GM12873 (cell line): ENCODE data around the gene RASD1.

Experiments used
- TF ChIP-seq, protein P1 (sequence below): IDR thresholded peaks from 2 replicates; pipeline ENCODE4 v1.5.1; 2012; ENCODE audit warnings: low read depth, mild to moderate bottlenecking, moderate library complexity, low read length, control low read depth; ENCODE audit not compliant: insufficient read depth; ENCODE audit errors: missing control alignments

The RASD1 gene

DNA sequence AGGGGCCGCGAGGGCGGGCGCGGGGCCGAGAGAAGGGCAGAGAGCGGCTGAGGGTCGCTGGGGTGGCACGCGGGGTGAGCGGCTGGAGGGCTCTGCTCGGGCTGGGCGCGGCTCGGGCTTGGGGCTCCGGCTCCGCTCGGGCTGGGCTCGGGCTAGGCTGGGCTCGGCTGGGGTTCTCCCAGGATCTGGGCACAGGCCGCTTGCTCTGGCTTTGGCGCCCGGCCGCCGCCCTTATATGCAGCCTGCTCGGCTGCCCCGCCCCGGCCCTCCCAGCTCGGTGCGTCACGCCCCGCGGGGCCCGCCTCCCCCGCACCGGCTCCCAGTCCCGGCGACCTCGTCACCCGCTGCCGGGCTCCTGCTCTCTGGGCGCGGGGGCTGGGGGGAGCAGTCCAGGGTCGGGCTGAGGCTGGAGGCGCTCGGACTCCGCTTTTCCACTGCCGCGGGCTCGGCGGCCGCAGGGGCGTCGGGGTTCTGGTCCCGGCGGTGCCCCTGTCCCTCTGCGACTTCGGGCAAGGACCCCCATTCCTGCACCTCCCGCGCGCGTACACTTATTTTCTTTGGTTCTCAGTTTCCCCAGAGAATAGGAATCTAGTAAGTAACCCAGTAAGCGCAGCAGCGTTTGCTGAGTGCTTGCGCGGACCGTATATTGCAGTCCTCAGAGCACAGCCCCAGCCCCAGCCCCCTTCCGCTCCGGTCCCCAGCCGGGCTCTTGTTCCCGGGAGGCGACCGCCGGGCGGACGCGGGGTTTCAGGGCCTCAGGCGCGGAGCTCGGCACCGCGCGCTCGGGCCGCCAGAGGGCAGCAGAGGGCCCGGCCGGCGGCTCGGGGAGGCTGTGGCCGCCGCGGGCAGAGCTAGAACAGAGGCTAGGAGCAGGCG, at the start of gene RASD1:
RASD1 (minus strand) TSS at position 207 of the 876 bp plus-strand sequence. CDS start 214 bp downstream, outside the sequence.
- TF ChIP-seq, protein P1, sequence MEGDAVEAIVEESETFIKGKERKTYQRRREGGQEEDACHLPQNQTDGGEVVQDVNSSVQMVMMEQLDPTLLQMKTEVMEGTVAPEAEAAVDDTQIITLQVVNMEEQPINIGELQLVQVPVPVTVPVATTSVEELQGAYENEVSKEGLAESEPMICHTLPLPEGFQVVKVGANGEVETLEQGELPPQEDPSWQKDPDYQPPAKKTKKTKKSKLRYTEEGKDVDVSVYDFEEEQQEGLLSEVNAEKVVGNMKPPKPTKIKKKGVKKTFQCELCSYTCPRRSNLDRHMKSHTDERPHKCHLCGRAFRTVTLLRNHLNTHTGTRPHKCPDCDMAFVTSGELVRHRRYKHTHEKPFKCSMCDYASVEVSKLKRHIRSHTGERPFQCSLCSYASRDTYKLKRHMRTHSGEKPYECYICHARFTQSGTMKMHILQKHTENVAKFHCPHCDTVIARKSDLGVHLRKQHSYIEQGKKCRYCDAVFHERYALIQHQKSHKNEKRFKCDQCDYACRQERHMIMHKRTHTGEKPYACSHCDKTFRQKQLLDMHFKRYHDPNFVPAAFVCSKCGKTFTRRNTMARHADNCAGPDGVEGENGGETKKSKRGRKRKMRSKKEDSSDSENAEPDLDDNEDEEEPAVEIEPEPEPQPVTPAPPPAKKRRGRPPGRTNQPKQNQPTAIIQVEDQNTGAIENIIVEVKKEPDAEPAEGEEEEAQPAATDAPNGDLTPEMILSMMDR: peak; percentile 78

GRCh38 chr17:17545984-17546383, 49.8 kb upstream of the RASD1 start:
- TF ChIP-seq, protein P1: no peak

DNA sequence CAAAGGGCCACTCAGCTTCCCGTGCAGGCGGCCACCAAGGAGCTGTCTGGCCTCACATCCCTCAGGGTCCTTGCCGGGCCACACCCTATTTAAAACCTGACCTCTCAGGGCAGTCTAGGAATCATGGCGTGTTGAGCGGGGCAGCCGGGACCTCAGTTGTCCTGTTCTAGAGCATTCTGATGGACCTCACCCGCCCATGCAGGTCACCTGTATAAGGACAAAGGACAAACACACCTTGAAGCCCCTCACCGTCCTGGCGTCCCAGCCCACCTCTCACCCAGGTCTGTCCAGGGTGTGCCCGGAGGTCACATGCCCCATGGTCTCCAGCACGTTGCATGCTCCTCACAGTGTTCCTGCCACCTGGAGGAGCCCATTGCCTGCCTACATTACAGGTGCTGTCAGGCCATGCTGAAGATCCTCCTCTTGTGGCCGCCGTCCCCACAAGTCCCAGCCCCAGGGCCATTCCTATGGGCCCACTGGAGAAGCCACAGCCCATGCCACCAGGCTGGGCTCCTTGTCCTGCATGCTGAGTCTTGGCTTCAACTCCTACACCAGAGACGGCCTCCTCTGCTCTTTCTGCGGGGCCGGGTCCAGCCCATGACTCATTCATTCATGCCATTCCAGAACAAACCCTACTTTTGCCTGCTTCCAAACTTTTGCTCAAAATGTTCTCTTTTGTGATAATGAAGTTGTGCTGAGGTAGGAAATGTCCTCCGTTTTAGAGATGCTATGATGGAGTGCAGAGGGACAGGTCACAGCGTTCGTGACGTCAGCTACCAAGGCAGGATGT, 49.0 kb upstream of the RASD1 start:
- TF ChIP-seq, protein P1: no peak

GRCh38 chr17:17542906-17543635, 46.9 kb upstream of the RASD1 start:
- TF ChIP-seq, protein P1: no peak

- TF ChIP-seq, protein P1: no peak
These were observed 45.4 kb upstream of the RASD1 start for GRCh38 chr17:17541640-17542001.

- TF ChIP-seq, protein P1: no peak
These were observed 44.9 kb upstream of the RASD1 start for GRCh38 chr17:17540935-17541639.
